RWPE1 (cell line): Measurements from ENCODE around the gene ARID3B.
"Not testable (repeated sequence)": the region's sequence is repeated elsewhere in the genome, so short reads cannot be mapped to it uniquely, and the experiment has no call there.

Source experiments
- CTCF ChIA-PET: fragments of 350-600 bp; sonication (Branson Sonifier 250); formaldehyde crosslinking; extraction: SDS; loops from one replicate; lab custom pipeline; 2021; lab: Yijun Ruan, JAX
- POLR2A ChIA-PET: fragments of 400-600 bp; formaldehyde crosslinking; extraction: SDS; loops from one replicate; lab custom pipeline; 2020; ENCODE audit warnings: antibody characterized with exemption; ENCODE audit not compliant: low non-redundant PET; lab: Yijun Ruan, JAX
- DNase-seq: peaks from one replicate; pipeline ENCODE4 v3.0.0; 2012; ENCODE audit warnings: low spot score
- H3K27ac ChIP-seq: fragments of 450-650 bp; 2 replicates; pipeline ENCODE4 v1.5.1; 2017
- CTCF ChIP-seq: fragments of 450-650 bp; conservative IDR thresholded peaks from 2 replicates; pipeline ENCODE4 v1.5.1; 2017; ENCODE audit warnings: low read depth, mild to moderate bottlenecking

ARID3B gene

GRCh38 chr15:74593122-74593521 is 52.1 kb downstream of the ARID3B start:
- POLR2A ChIA-PET: no interaction called here
- TF ChIP-seq CTCF: no peak
- no peak for DNase-seq
- H3K27ac ChIP-seq: no peak overlapping the region
- CTCF ChIA-PET: no interaction called here

- no peak for TF ChIP-seq CTCF
- H3K27ac ChIP-seq: peak overlapping the region; percentile 1; the same call in 1 of the 2 replicates
- POLR2A ChIA-PET: no interaction called here
- CTCF ChIA-PET: no interaction called here
- DNase-seq: no peak
Observed at GRCh38 chr15:74594455-74594854, 53.4 kb downstream of the ARID3B start.

- TF ChIP-seq CTCF: no peak
- no peak for DNase-seq
- H3K27ac ChIP-seq: peak overlapping the region; percentile 1; the same call in 1 of the 2 replicates
- ChIA-PET POLR2A (no interaction called here), CTCF (no interaction called here)
Observed at GRCh38 chr15:74595271-74595670, 54.3 kb downstream of the ARID3B start.

GRCh38 chr15:74596736-74597135 is 55.7 kb downstream of the ARID3B start:
- POLR2A ChIA-PET, H3K27ac ChIP-seq, CTCF ChIA-PET, DNase-seq: not testable (repeated sequence)

- H3K27ac ChIP-seq: peak overlapping the region; percentile 84
- DNase-seq, CTCF ChIA-PET: not testable (repeated sequence)
- POLR2A ChIA-PET: interaction anchor here (0.5 to 1.8 kb wide), 2 partner anchors 9 to 136 kb away, joined by 3 to 21 read pairs; no protein-coding TSS in a partner anchor
Observed at GRCh38 chr15:74597146-74597705, 56.2 kb downstream of the ARID3B start.

GRCh38 chr15:74598126-74598842 is 57.3 kb downstream of the ARID3B start:
- TF ChIP-seq CTCF: no peak
- peak overlapping the region; percentile 84 for H3K27ac ChIP-seq
- CTCF ChIA-PET: interaction anchor here (0.6 to 1.2 kb wide), 3 partner anchors 32 to 137 kb away, joined by 3 to 5 read pairs (median 4); partner anchors contain the start of gene UBL7
- POLR2A ChIA-PET: interaction anchor here (0.5 to 1.8 kb wide), 3 partner anchors 10 to 137 kb away, joined by 3 to 21 read pairs (median 4); no protein-coding TSS in a partner anchor
- peak; percentile 99 for DNase-seq

- no peak for DNase-seq
- CTCF ChIA-PET: interaction anchor here (0.5 to 1.2 kb wide), 4 partner anchors 17 to 158 kb away, joined by 3 to 5 read pairs (median 4); no protein-coding TSS in a partner anchor
- no peak for TF ChIP-seq CTCF
- peak overlapping the region; percentile 84 for H3K27ac ChIP-seq
- POLR2A ChIA-PET: interaction anchor here (1.2 to 1.8 kb wide), 2 partner anchors 11 to 14 kb away, joined by 4 to 21 read pairs; no protein-coding TSS in a partner anchor
Observed at GRCh38 chr15:74599156-74599555, 58.1 kb downstream of the ARID3B start.
